OCI-LY3 (cell line): ENCODE measurements around the gene DNAJC13.

ENCODE experiments used
- H2AFZ ChIP-seq: fragments of 200-600, 300-600 bp; shearing (Covaris generic); 2 replicates; pipeline ENCODE4 v1.6.0; 2014; ENCODE audit warnings: antibody characterized with exemption, low read depth, low read length
- H3K27ac ChIP-seq: fragments of 200-600, 300-600 bp; sonication (generic); 2 replicates; pipeline ENCODE4 v1.5.1; 2014; ENCODE audit warnings: mild to moderate bottlenecking, low read length, moderate library complexity, mixed read lengths
- H3K27me3 ChIP-seq: fragments of 200-600, 300-600 bp; sonication (generic); 2 replicates; pipeline ENCODE4 v1.6.1; 2014; ENCODE audit warnings: low read depth, low read length, mixed read lengths
- H3K36me3 ChIP-seq: fragments of 200-600, 300-600 bp; sonication (generic); replicated peaks from 2 replicates; pipeline ENCODE3; 2014; ENCODE audit warnings: low read depth, low read length, mixed read lengths
- H3K4me1 ChIP-seq: fragments of 300-600, 200-600 bp; sonication (generic); 2 replicates; pipeline ENCODE4 v1.6.1; 2014; ENCODE audit warnings: low read length, mixed read lengths
- H3K4me2 ChIP-seq: fragments of 200-600, 300-600 bp; sonication (generic); 2 replicates; pipeline ENCODE4 v1.6.1; 2014; ENCODE audit warnings: low read length, mixed read lengths
- H3K4me3 ChIP-seq: fragments of 300-600, 200-600 bp; sonication (generic); 2 replicates; pipeline ENCODE4 v1.5.1; 2014; ENCODE audit warnings: antibody characterized with exemption, mild to moderate bottlenecking, low read length, moderate library complexity
- H3K79me2 ChIP-seq: fragments of 300-600, 200-600 bp; shearing (Covaris generic); 2 replicates; pipeline ENCODE4 v1.6.1; 2014; ENCODE audit warnings: mild to moderate bottlenecking, low read length, mixed read lengths
- H3K9ac ChIP-seq: fragments of 300-600, 200-600 bp; shearing (Covaris generic); 2 replicates; pipeline ENCODE4 v1.6.0; 2014; ENCODE audit warnings: mild to moderate bottlenecking, low read length, moderate library complexity
- H3K9me3 ChIP-seq: fragments of 200-600, 300-600 bp; shearing (Covaris generic); 2 replicates; pipeline ENCODE4 v1.6.1; 2014; ENCODE audit warnings: low read length, mixed read lengths; ENCODE audit not compliant: insufficient read depth
- H4K20me1 ChIP-seq: fragments of 200-600, 300-600 bp; sonication (generic); 2 replicates; pipeline ENCODE4 v1.6.1; 2016; ENCODE audit warnings: low read length, mixed read lengths; ENCODE audit not compliant: insufficient read depth
- CTCF ChIP-seq: fragments of 200-600, 300-600 bp; sonication (generic); IDR thresholded peaks from 2 replicates; pipeline ENCODE4 v1.5.1; 2014; ENCODE audit warnings: antibody characterized with exemption, low read length, low read depth
- EZH2phosphoT487 ChIP-seq: fragments of 200-600 bp; shearing (Covaris generic); IDR thresholded peaks from 2 replicates; pipeline ENCODE4 v1.6.1; 2018; ENCODE audit warnings: antibody characterized with exemption, mixed run types, low read depth

The DNAJC13 gene

GRCh38 chr3:132461544-132461943, 44.2 kb downstream of the DNAJC13 start:
- Histone ChIP-seq H3K27me3 (no peaks in the 10 kb centered on the region), H2AFZ (no peak overlapping the region), H3K4me2 (no peak overlapping the region), H3K79me2 (no peaks in the 10 kb centered on the region), H3K9me3 (no peaks in the 10 kb centered on the region), H3K4me1 (no peaks in the 10 kb centered on the region), H3K36me3 (peaks cover 25% of the 10 kb centered on the region), H3K4me3 (no peak overlapping the region), H3K9ac (no peak overlapping the region), H3K27ac (no peak overlapping the region), H4K20me1 (no peaks in the 10 kb centered on the region)
- TF ChIP-seq CTCF (no peak), EZH2phosphoT487 (no peak)

GRCh38 chr3:132464066-132464465, 46.8 kb downstream of the DNAJC13 start:
- Histone ChIP-seq H3K27me3 (no peaks in the 10 kb centered on the region), H3K27ac (no peak overlapping the region), H3K4me1 (no peaks in the 10 kb centered on the region), H2AFZ (no peak overlapping the region), H3K36me3 (peaks cover 27% of the 10 kb centered on the region), H3K9ac (no peak overlapping the region), H3K4me3 (no peak overlapping the region), H3K9me3 (no peaks in the 10 kb centered on the region), H4K20me1 (no peaks in the 10 kb centered on the region), H3K4me2 (no peak overlapping the region), H3K79me2 (no peaks in the 10 kb centered on the region)
- TF ChIP-seq EZH2phosphoT487 (no peak), CTCF (no peak)

GRCh38 chr3:132469326-132469725, 52.0 kb downstream of the DNAJC13 start:
- Histone ChIP-seq H3K27ac (no peak overlapping the region), H3K27me3 (no peaks in the 10 kb centered on the region), H2AFZ (no peak overlapping the region), H3K4me3 (no peak overlapping the region), H4K20me1 (no peaks in the 10 kb centered on the region), H3K9ac (no peak overlapping the region), H3K4me1 (no peaks in the 10 kb centered on the region), H3K36me3 (peaks cover 6% of the 10 kb centered on the region), H3K4me2 (no peak overlapping the region), H3K9me3 (no peaks in the 10 kb centered on the region), H3K79me2 (no peaks in the 10 kb centered on the region)
- TF ChIP-seq EZH2phosphoT487 (no peak), CTCF (no peak)

- no peak for TF ChIP-seq CTCF
- TF ChIP-seq EZH2phosphoT487 = no peak
- H4K20me1 ChIP-seq = no peaks in the 10 kb centered on the region
- H3K27ac ChIP-seq = no peak overlapping the region
- H3K9ac ChIP-seq = no peak overlapping the region
- H3K4me2 ChIP-seq = no peak overlapping the region
- H3K9me3 ChIP-seq = no peaks in the 10 kb centered on the region
- H3K27me3 ChIP-seq = no peaks in the 10 kb centered on the region
- H3K36me3 ChIP-seq = peaks cover 17% of the 10 kb centered on the region
- H3K79me2 ChIP-seq = no peaks in the 10 kb centered on the region
- no peak overlapping the region for H3K4me3 ChIP-seq
- H2AFZ ChIP-seq = no peak overlapping the region
- no peaks in the 10 kb centered on the region for H3K4me1 ChIP-seq
Observed at GRCh38 chr3:132486099-132486498, 68.8 kb downstream of the DNAJC13 start.
